ENCODE results near the gene MMP1.

The MMP1 gene

DNA sequence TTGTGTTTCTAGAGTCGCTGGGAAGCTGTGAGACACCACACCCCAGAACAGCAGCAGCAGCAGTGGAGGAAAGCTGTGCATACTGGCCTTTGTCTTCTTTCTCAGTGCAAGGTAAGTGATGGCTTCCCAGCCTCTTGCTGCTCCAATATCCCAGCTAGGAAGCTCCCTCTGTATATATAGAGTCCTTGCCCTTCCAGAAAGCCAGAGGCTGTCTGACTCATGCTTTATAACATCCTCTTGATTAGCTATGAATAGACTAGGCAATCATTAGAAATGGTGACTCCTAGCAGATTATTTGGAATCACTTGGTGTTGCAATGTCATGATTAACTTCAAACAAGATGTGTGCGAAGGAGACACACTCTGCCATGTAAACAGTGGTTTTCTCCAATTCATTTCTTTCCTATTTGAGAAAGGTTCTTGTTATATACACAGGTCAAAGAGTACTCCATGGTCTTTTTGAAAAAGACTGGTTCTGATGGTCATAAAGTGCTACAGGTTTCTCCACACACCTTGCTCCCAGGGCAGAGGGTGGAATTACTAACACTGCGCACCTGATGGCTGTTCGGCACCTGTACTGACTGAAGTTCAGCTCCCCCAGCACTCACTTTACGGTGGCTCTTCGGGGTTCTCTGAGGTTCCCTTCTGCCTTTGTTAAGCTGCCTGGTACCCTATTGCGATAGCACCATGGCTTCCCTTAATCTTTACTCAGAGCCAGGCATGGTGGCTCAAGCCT is at the start of gene MMP1:
Gene MMP1, minus strand, starts transcription at position 149 of the 735 bp plus-strand sequence. Its CDS starts 68 bp downstream, at position 81.
- H2AFZ ChIP-seq (ENCODE audit: low read length), result no peak within 1 kb of the TSS
- no peaks in the 10 kb centered on the region for H3K36me3 ChIP-seq (ENCODE audit: insufficient read depth, low read length)
- no peaks in the 10 kb centered on the region for H3K4me1 ChIP-seq (ENCODE audit: insufficient read depth, low read length, severe bottlenecking)
- H3F3A ChIP-seq (ENCODE audit: insufficient read depth, low read length), result no peaks in the 10 kb centered on the region
- no peaks in the 10 kb centered on the region for H3K9me2 ChIP-seq (ENCODE audit: low read depth, low read length)
- no peak for TF ChIP-seq EZH2 (IDR thresholded peaks at IDR 0.05; ENCODE audit: borderline replicate concordance, low read length)
- TF ChIP-seq, protein P1, sequence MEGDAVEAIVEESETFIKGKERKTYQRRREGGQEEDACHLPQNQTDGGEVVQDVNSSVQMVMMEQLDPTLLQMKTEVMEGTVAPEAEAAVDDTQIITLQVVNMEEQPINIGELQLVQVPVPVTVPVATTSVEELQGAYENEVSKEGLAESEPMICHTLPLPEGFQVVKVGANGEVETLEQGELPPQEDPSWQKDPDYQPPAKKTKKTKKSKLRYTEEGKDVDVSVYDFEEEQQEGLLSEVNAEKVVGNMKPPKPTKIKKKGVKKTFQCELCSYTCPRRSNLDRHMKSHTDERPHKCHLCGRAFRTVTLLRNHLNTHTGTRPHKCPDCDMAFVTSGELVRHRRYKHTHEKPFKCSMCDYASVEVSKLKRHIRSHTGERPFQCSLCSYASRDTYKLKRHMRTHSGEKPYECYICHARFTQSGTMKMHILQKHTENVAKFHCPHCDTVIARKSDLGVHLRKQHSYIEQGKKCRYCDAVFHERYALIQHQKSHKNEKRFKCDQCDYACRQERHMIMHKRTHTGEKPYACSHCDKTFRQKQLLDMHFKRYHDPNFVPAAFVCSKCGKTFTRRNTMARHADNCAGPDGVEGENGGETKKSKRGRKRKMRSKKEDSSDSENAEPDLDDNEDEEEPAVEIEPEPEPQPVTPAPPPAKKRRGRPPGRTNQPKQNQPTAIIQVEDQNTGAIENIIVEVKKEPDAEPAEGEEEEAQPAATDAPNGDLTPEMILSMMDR (IDR thresholded peaks at IDR 0.05; ENCODE audit: low read length), result no peak
- H3K27me3 ChIP-seq (ENCODE audit: insufficient read depth, low read length), result no peaks in the 10 kb centered on the region; the same call in 1 of the 2 replicates
- H3K9me3 ChIP-seq (ENCODE audit: low read length), result no peaks in the 10 kb centered on the region
- no peaks in the 10 kb centered on the region for H3K79me2 ChIP-seq (ENCODE audit: insufficient read depth, low read length)
- H4K20me1 ChIP-seq (ENCODE audit: insufficient read depth, low read length), result no peaks in the 10 kb centered on the region
- no peak within 1 kb of the TSS for H3K4me2 ChIP-seq (ENCODE audit: low read length)
- H3K4me3 ChIP-seq (ENCODE audit: low read depth, low read length, poor library complexity, severe bottlenecking), result no peak within 1 kb of the TSS
- no peak within 1 kb of the TSS for H3K27ac ChIP-seq (ENCODE audit: low read depth, low read length, poor library complexity, severe bottlenecking)
- H3K9ac ChIP-seq (ENCODE audit: low read length), result no peak within 1 kb of the TSS

DNA sequence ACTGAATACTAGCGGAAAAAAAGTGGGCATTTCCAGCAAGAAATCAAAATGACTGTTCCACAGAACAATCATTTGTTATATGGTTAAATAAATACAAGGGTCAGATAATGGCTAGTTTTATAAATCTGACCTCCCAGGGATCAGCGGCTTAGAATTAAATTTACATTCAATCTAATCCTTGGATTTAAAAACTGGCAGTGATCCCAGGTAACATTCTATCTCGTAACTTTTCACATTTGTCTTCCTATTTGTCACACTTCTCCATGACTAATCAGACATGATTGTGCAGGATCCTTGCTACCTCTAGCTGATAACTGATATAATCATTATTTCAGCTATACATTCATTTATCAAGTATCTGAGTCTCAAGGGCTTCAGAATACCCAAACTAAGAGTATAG is 48.3 kb upstream of the MMP1 start:
- no peak overlapping the region for H3K4me2 ChIP-seq (ENCODE audit: low read length)

DNA sequence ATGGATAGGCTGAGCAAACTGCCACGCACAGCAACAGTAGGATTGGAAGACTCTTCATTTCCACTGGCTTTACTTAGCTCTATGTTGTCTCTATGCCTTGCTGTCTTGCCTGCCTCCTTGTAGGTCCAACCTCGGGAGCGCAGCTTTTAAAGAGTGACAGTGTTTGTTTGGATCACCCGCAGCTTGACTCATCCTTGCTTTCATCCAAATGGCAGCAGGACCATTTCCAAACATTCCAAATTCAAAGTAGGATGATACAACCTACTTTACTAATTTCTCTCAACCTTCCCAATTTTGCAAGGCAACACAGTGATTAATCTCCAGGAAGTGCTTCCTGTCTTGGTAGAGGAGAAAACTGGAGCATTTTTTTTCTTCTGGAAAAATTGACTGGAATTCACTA is 45.5 kb upstream of the MMP1 start, which contains the start of gene MMP3:
Gene MMP3, minus strand, starts transcription at position 121 of the 400 bp plus-strand sequence. Its CDS starts 63 bp downstream, at position 58.
- Histone ChIP-seq H4K20me1 (ENCODE audit: insufficient read depth, low read length) (no peaks in the 10 kb centered on the region), H3K27ac (ENCODE audit: low read depth, low read length, poor library complexity, severe bottlenecking) (no peak within 1 kb of the TSS), H2AFZ (ENCODE audit: low read length) (no peak within 1 kb of the TSS), H3K9ac (ENCODE audit: low read length) (no peak within 1 kb of the TSS), H3K36me3 (ENCODE audit: insufficient read depth, low read length) (no peaks in the 10 kb centered on the region), H3K4me3 (ENCODE audit: low read depth, low read length, poor library complexity, severe bottlenecking) (no peak within 1 kb of the TSS), H3K9me2 (ENCODE audit: low read depth, low read length) (no peaks in the 10 kb centered on the region), H3F3A (ENCODE audit: insufficient read depth, low read length) (no peaks in the 10 kb centered on the region), H3K4me1 (ENCODE audit: insufficient read depth, low read length, severe bottlenecking) (no peaks in the 10 kb centered on the region), H3K9me3 (ENCODE audit: low read length) (no peaks in the 10 kb centered on the region), H3K79me2 (ENCODE audit: insufficient read depth, low read length) (no peaks in the 10 kb centered on the region), H3K4me2 (ENCODE audit: low read length) (no peak within 1 kb of the TSS), H3K27me3 (ENCODE audit: insufficient read depth, low read length) (no peaks in the 10 kb centered on the region)
- TF ChIP-seq EZH2 (IDR thresholded peaks at IDR 0.05; ENCODE audit: borderline replicate concordance, low read length), result no peak
- TF ChIP-seq, protein P1 (IDR thresholded peaks at IDR 0.05; ENCODE audit: low read length), result no peak

More for the DNA sequence above, 48.3 kb upstream of the MMP1 start:
- Histone ChIP-seq H3K4me1 (ENCODE audit: insufficient read depth, low read length, severe bottlenecking) (no peaks in the 10 kb centered on the region), H3K27ac (ENCODE audit: low read depth, low read length, poor library complexity, severe bottlenecking) (no peak overlapping the region), H3K9me2 (ENCODE audit: low read depth, low read length) (no peaks in the 10 kb centered on the region), H3K4me3 (ENCODE audit: low read depth, low read length, poor library complexity, severe bottlenecking) (no peak overlapping the region), H4K20me1 (ENCODE audit: insufficient read depth, low read length) (no peaks in the 10 kb centered on the region), H3K27me3 (ENCODE audit: insufficient read depth, low read length) (no peaks in the 10 kb centered on the region), H3K79me2 (ENCODE audit: insufficient read depth, low read length) (no peaks in the 10 kb centered on the region), H3K36me3 (ENCODE audit: insufficient read depth, low read length) (no peaks in the 10 kb centered on the region), H3K9ac (ENCODE audit: low read length) (no peak overlapping the region), H3K9me3 (ENCODE audit: low read length) (no peaks in the 10 kb centered on the region), H2AFZ (ENCODE audit: low read length) (no peak overlapping the region), H3F3A (ENCODE audit: insufficient read depth, low read length) (no peaks in the 10 kb centered on the region)
- no peak for TF ChIP-seq EZH2 (IDR thresholded peaks at IDR 0.05; ENCODE audit: borderline replicate concordance, low read length)
- TF ChIP-seq, protein P1 (IDR thresholded peaks at IDR 0.05; ENCODE audit: low read length), result no peak

All from OCI-LY1 (cell line).